SK-N-SH (cell line): Measurements from ENCODE around the gene NBPF26. TPM values are rescaled to one million over a fixed set of nuclear protein-coding genes. Genes with fewer than 3 reads are reported as not detected.
A peak's percentile ranks its signal among the peaks of the same experiment; 100 is the strongest.
"Not testable (repeated sequence)": the region's sequence is repeated elsewhere in the genome, so short reads cannot be mapped to it uniquely, and the experiment has no call there.

Experiments used
- CTCF ChIA-PET: fragments of 300-600, 350-600 bp; formaldehyde crosslinking; extraction: SDS; loops from one replicate; lab custom pipeline; 2021; lab: Yijun Ruan, JAX
- POLR2A ChIA-PET: fragments of 350-600 bp; sonication (Branson Sonifier 250); formaldehyde crosslinking; extraction: SDS; loops from one replicate; lab custom pipeline; 2020; ENCODE audit warnings: antibody characterized with exemption, inconsistent platforms; lab: Yijun Ruan, JAX
- DNase-seq: peaks from one replicate; pipeline ENCODE4 v3.0.0; 2012
- H2AFZ ChIP-seq: fragments of 200-600 bp; sonication (generic); 2 replicates; pipeline ENCODE4 v1.8.1; 2016; ENCODE audit warnings: antibody characterized with exemption, mild to moderate bottlenecking, low read depth
- H3F3A ChIP-seq: fragments of 200-600 bp; sonication (generic); replicated peaks from 2 replicates; pipeline ENCODE3; 2016; ENCODE audit warnings: antibody characterized with exemption, mild to moderate bottlenecking; ENCODE audit not compliant: insufficient read depth
- H3K27ac ChIP-seq, 2 experiments: fragments of 200-500 bp in 1 of 2; fragments of 200-600 bp in 1 of 2; sonication (Bioruptor generic) in 1 of 2; sonication (generic), shearing (Covaris generic) in 1 of 2; 2 replicates each; pipeline versions ENCODE4 v1.5.1 to v1.6.1; 2014 to 2016; ENCODE audit warnings: low read depth in 2 of 2, inconsistent platforms in 1 of 2, low read length in 1 of 2, mild to moderate bottlenecking in 1 of 2, mixed read lengths in 1 of 2
- H3K27me3 ChIP-seq: fragments of 200-600 bp; sonication (generic), shearing (Covaris generic); 2 replicates; pipeline ENCODE4 v1.6.1; 2016; ENCODE audit warnings: mixed run types; ENCODE audit not compliant: insufficient read depth
- H3K36me3 ChIP-seq, 2 experiments: fragments of 200-500 bp in 1 of 2; fragments of 200-600 bp in 1 of 2; sonication (Bioruptor generic) in 1 of 2; sonication (generic) in 1 of 2; replicated peaks in 1 of 2; 2 replicates each; pipeline versions ENCODE3 to v1.5.1; 2014 to 2016; ENCODE audit warnings: low read length in 1 of 2, mild to moderate bottlenecking in 1 of 2; ENCODE audit not compliant: insufficient read depth in 2 of 2, control insufficient read depth in 1 of 2
- H3K4me1 ChIP-seq, 2 experiments: fragments of 200-500 bp in 1 of 2; fragments of 200-600 bp in 1 of 2; sonication (Bioruptor generic) in 1 of 2; sonication (generic), shearing (Covaris generic) in 1 of 2; 2 replicates each; pipeline versions ENCODE4 v1.5.1 to v1.6.1; 2014 to 2016; ENCODE audit warnings: low read depth in 1 of 2, low read length in 1 of 2, mixed run types in 1 of 2; ENCODE audit not compliant: insufficient read depth in 2 of 2, control insufficient read depth in 1 of 2
- H3K4me2 ChIP-seq: fragments of 200-600 bp; sonication (generic), shearing (Covaris generic); 2 replicates; pipeline ENCODE4 v1.6.1; 2017; ENCODE audit warnings: mixed run types
- H3K4me3 ChIP-seq, 2 experiments: fragments of 200-500 bp in 1 of 2; fragments of 200-600 bp in 1 of 2; sonication (Bioruptor generic) in 1 of 2; sonication (generic), shearing (Covaris generic) in 1 of 2; 2 replicates each; pipeline versions ENCODE4 v1.5.1 to v1.8.1; 2014 to 2016; ENCODE audit warnings: low read depth in 2 of 2, inconsistent platforms in 1 of 2, low read length in 1 of 2, mild to moderate bottlenecking in 1 of 2, mixed read lengths in 1 of 2, moderate library complexity in 1 of 2
- H3K79me2 ChIP-seq: fragments of 200-600 bp; sonication (generic); 2 replicates; pipeline ENCODE4 v1.8.1; 2017; ENCODE audit warnings: mild to moderate bottlenecking; ENCODE audit not compliant: insufficient read depth
- H3K9ac ChIP-seq: fragments of 200-600 bp; sonication (generic); 2 replicates; pipeline ENCODE4 v1.6.1; 2017; ENCODE audit warnings: mixed run types
- H3K9me2 ChIP-seq: fragments of 200-600 bp; sonication (generic); 2 replicates; pipeline ENCODE4 v1.6.1; 2017; ENCODE audit warnings: mixed run types
- H3K9me3 ChIP-seq: fragments of 200-600 bp; sonication (generic); 2 replicates; pipeline ENCODE4 v1.6.1; 2017; ENCODE audit warnings: mixed run types, mild to moderate bottlenecking, moderate library complexity
- H4K20me1 ChIP-seq: fragments of 200-600 bp; sonication (generic); 2 replicates; pipeline ENCODE4 v1.6.1; 2017; ENCODE audit warnings: mild to moderate bottlenecking, mixed run types; ENCODE audit not compliant: insufficient read depth
- MAX ChIP-seq: IDR thresholded peaks from 2 replicates; pipeline ENCODE4 v1.4.0; 2012; ENCODE audit warnings: low read depth
- WGBS: methylation state at CpG from one replicate; pipeline ENCODE4 v1.1.6; 2017; ENCODE audit warnings: low lambda C conversion rate; 5-methylcytosine and 5-hydroxymethylcytosine counted together
- polyA plus RNA-seq, 3 experiments: library from polyadenylated mRNA; depleted of rRNA; stranded (reverse); fragments of >200 nt; gene quantifications; 2 replicates each; pipeline ENCODE4 v1.2.3, GENCODE V29; 2012

The NBPF26 gene
- polyA plus RNA-seq, 1 of the 3 experiments (the other 2 are of a cell fraction): 13.3 TPM

GRCh38 chr1:120687250-120687649 lies 36.5 kb upstream of the NBPF26 start:
- H3F3A ChIP-seq, H3K9me3 ChIP-seq, POLR2A ChIA-PET, H3K9ac ChIP-seq, H3K79me2 ChIP-seq, H3K27me3 ChIP-seq, H4K20me1 ChIP-seq, H3K27ac ChIP-seq, H3K9me2 ChIP-seq, H3K4me3 ChIP-seq, DNase-seq, H2AFZ ChIP-seq, H3K4me1 ChIP-seq, CTCF ChIA-PET, H3K36me3 ChIP-seq, H3K4me2 ChIP-seq: not testable (repeated sequence)
- no CpG with 5 or more reads among the region's 6 CpGs for WGBS

DNA sequence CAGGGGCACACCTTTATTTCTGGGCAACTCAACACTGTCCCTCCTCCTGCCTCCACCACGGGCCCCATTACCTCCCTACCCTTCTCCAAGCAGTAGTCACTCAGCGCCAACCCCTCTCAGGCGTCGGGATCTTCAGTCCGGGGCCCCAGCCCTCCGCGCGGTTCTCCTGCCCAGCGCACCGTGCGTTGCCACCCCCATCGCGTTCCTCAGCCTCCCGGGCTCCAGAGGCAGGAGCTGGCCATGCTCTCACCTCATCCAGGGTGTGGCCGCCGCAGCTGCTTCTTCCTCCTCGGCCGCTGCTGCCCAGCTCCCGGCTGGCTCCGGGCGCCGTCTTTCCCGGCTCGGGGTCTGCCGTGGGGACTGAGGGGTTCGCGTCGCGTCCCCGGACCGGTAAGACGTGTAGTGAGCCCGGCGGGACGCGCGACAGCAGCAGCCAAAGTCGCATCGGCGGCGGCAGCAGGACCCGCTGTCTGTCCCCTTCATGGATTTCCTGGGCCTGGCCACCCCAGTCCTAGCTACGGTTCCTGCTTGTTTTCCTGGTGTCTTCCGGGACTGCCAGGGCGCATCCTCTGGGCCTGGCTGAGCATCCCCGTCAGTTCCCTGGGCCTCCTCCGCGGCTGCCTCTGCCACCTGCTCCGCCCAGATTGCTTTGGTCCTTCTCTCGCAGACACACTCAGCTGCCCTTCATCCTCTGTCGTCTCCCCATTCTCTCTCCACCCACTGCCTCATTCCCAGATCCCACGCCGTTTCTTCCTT lies 22.8 kb upstream of the NBPF26 start:
- Histone ChIP-seq H3K4me2 (0 out of 2 replicates have a peak overlapping the region, but pooled peaks have one; percentile 50), H3K4me3 (peak overlapping the region in 1 of 2 experiments; percentile 29; a peak in 1 of 4 replicates)
- H3K4me1 ChIP-seq, H3K9me3 ChIP-seq, DNase-seq, POLR2A ChIA-PET, H3K27ac ChIP-seq, H3K9ac ChIP-seq, H3K27me3 ChIP-seq, H3K36me3 ChIP-seq, H2AFZ ChIP-seq, CTCF ChIA-PET, H3K79me2 ChIP-seq, H3K9me2 ChIP-seq, H3F3A ChIP-seq, H4K20me1 ChIP-seq: not testable (repeated sequence)
- 83% methylated on average over 2 of the region's 53 CpGs for WGBS

DNA sequence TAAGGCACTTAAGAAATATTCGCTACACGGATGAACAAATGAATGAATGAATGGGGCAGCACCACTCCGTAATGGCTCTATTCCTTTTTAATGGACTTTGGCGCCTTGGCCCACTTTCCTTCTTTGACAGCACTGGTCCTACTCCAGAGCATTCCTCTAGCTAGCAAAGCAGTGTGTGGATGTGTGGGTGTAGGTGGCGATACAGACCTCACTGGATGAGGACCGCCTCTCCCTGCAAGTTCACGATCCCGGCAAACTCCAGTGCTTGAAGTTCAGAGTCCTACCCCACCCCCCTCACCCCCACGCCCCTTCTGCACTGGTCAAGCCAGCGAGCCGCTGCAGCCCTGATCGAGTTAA lies 409 bp upstream of the NBPF26 start:
- H3K36me3 ChIP-seq, H3F3A ChIP-seq, H3K4me1 ChIP-seq, H4K20me1 ChIP-seq, CTCF ChIA-PET, DNase-seq, H3K79me2 ChIP-seq, H3K9me2 ChIP-seq, H3K27ac ChIP-seq, H3K27me3 ChIP-seq, H3K4me2 ChIP-seq, H3K9me3 ChIP-seq, H3K4me3 ChIP-seq, POLR2A ChIA-PET, H3K9ac ChIP-seq, H2AFZ ChIP-seq: not testable (repeated sequence)
- no CpG with 5 or more reads among the region's 12 CpGs for WGBS

- H3K4me1 ChIP-seq, H3K27me3 ChIP-seq, H3F3A ChIP-seq, H3K79me2 ChIP-seq, POLR2A ChIA-PET, H4K20me1 ChIP-seq, CTCF ChIA-PET, H3K27ac ChIP-seq, H3K36me3 ChIP-seq, H3K9me3 ChIP-seq, H3K9me2 ChIP-seq, DNase-seq: not testable (repeated sequence)
- WGBS: 0% methylated on average over 6 of the region's 28 CpGs
- H3K4me3 ChIP-seq: peak overlapping the region; percentile 57 to 68
- H2AFZ ChIP-seq: 0 out of 2 replicates have a peak overlapping the region, but pooled peaks have one; percentile 35
- peak overlapping the region; percentile 72 for H3K9ac ChIP-seq
- H3K4me2 ChIP-seq: peak overlapping the region; percentile 87
- 0 out of 2 replicates have a peak, but pooled peaks have one; percentile 12 for TF ChIP-seq MAX
- TF ChIP-seq, all 33 proteins: peak for 1; not testable (repeated sequence) for 32
Observed at GRCh38 chr1:120724507-120724906, 762 bp downstream of the NBPF26 start.

- H3K27me3 ChIP-seq, H3K4me2 ChIP-seq, H3K9me3 ChIP-seq, H3K9ac ChIP-seq, CTCF ChIA-PET, H4K20me1 ChIP-seq, H3K4me3 ChIP-seq, H2AFZ ChIP-seq, H3F3A ChIP-seq, DNase-seq, H3K9me2 ChIP-seq, H3K27ac ChIP-seq, H3K4me1 ChIP-seq, H3K36me3 ChIP-seq, H3K79me2 ChIP-seq, POLR2A ChIA-PET: not testable (repeated sequence)
Observed at GRCh38 chr1:120728811-120729210, 5.1 kb downstream of the NBPF26 start.

- DNase-seq, H3K9ac ChIP-seq, H3K9me2 ChIP-seq, POLR2A ChIA-PET, H3K79me2 ChIP-seq, H3K27ac ChIP-seq, H4K20me1 ChIP-seq, H3K4me1 ChIP-seq, CTCF ChIA-PET, H3K9me3 ChIP-seq, H3K4me3 ChIP-seq, H2AFZ ChIP-seq, H3F3A ChIP-seq, H3K36me3 ChIP-seq, H3K27me3 ChIP-seq, H3K4me2 ChIP-seq: not testable (repeated sequence)
- WGBS: 100% methylated on average over 1 of the region's 3 CpGs
Observed at GRCh38 chr1:120769090-120769489, 45.3 kb downstream of the NBPF26 start.
